HG03439 (cell line): Measurements from ENCODE around the gene HOXD8.

ENCODE experiments used
- ATAC-seq: cut with Tn5 transposase; IDR thresholded peaks from one replicate; pipeline ENCODE4 v1.9.1; 2021; ENCODE audit warnings: mild to moderate bottlenecking, moderate library complexity; ENCODE audit not compliant: unreplicated experiment

Gene HOXD8

DNA sequence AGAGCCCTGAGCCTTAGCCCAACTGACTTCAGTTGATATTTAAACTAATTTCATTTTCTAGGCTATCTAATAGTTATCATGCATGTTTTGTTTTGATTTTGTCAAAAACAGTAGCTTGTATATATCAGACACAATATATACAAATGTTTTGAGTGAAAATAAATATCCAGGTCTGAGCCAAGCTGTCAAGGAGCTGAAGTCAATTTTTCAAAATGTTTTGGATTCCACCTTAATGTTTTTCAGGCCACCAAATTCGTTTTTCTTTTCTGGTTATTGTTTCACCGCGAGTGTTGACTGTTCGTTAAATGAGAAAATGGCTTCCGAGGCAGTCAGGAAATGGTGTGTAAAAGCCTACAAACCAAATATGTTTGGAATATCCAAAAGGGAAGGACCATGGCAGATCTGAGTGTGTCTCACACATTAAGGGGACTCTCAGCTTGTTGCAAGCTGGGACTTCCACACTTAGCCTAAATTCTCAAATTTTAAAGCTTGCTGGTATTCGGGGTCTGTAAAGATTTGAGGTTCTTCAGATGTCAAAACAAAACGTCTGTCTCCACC is 27.1 kb upstream of the HOXD8 start:
- ATAC-seq = no peak

DNA sequence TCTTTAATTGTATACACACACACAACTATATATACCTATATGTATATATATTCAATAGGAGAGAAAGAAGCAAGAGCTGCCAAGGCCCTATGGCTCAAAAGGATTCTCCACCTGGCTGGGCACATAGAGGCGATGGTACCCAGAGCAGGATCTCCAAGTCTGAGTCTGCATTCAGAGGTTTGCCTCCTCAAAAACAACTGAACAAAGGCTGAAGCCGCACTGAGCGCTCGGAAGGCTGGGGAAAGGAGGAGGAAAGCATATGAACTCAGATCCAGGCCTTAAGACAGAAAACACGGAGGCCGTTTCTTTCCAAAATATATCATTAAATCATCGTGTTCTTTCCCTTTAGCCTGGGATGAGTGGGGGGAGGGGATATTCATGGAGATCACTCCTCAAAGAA is 26.3 kb upstream of the HOXD8 start:
- ATAC-seq = no peak

DNA sequence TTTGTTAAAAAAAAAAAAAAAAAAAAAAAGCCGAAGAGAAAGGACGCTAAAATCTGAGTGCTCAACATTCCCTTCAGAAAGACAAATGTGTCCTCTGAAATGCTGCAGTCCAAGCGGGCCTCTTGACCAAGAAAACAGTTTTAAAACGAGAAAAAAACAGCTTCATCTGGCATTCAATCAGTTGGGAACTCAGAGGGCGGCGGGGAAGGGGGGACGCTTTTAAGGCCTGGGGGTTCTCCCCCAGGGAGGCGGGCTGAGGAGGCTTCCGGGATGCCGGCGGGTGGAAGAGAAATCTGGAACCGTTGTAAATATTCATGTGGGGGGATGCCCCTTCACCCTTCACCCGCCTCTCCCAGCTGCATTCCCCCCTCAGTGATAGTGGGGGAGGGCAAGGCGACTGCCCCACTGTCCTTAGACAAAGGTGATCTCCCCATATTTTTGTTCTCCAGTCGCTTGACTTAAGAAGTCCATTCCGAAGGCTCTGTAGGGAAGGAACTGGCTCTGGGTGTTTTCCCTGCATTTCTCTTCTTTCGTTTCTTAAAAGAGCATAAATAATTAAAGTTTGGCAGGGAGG is 25.7 kb upstream of the HOXD8 start:
- ATAC-seq = no peak

DNA sequence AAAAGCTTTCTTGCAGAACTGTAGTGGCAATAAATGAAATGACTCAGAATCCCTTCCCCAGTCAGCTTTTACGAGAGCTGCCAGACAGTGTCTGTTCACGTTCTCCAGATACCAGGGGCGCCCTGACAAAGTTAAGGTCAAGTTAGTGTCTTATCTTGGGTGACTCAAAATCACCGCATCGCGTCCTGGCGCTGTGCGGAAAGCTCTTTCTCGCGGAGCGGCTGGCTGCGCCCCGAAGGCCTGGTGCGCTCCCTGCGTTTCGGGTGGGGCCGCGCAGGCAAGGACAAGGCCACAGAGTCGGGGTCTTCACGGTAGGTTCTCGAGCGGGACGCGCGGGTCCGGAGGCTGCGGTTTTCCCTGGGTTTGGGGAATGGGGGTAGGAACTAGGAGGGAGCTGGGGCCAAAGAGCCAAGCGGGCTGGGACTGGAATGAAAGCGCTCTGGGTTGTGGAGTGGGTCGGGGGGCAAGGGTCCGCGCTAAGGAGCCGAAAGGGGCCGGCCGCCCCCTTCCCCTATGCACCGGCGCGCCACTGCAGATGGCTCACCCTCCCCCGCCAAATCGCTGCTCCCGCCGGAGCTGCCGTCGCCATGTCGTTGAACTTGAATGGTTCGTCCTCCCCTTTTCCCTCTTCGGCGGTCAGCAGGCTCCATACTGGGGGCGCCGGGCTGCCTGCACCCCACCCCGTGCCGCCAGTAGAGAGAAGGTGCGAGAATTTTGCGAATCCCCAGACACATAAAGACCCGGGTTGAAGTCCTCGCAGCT is 25.0 kb upstream of the HOXD8 start:
- ATAC-seq = no peak

DNA sequence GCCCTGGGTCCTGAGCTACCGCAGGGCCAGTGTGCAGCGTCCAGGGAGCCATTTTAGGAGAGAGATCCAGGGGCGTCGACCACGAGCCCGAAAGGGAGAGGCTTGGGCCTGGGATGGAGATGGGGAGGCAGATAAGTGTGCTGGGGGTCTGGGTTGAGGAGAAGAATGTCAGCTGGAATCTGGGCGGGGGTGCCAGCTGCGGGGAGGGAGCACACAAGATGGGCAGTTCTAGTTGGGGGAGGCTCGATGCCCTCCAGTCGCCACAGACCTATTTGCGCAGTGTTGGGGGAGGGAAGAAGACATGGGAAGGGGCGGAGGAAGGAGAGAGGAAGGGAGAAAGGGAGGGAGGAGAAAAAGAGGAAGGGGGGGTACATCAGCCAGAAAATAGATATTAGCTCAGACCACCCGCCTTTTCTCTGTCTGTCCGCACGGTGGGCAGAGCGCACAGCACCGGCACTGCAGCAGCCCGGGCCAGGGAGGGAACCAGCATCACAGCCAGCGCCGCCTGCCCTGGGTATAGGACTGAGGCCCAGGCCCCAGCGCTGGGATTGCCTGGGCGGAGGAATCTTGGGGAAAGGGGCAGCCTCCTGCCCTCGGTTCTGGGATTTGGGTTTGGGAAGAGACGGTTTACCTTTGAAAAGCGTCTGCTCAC is 24.3 kb upstream of the HOXD8 start:
- no peak for ATAC-seq

DNA sequence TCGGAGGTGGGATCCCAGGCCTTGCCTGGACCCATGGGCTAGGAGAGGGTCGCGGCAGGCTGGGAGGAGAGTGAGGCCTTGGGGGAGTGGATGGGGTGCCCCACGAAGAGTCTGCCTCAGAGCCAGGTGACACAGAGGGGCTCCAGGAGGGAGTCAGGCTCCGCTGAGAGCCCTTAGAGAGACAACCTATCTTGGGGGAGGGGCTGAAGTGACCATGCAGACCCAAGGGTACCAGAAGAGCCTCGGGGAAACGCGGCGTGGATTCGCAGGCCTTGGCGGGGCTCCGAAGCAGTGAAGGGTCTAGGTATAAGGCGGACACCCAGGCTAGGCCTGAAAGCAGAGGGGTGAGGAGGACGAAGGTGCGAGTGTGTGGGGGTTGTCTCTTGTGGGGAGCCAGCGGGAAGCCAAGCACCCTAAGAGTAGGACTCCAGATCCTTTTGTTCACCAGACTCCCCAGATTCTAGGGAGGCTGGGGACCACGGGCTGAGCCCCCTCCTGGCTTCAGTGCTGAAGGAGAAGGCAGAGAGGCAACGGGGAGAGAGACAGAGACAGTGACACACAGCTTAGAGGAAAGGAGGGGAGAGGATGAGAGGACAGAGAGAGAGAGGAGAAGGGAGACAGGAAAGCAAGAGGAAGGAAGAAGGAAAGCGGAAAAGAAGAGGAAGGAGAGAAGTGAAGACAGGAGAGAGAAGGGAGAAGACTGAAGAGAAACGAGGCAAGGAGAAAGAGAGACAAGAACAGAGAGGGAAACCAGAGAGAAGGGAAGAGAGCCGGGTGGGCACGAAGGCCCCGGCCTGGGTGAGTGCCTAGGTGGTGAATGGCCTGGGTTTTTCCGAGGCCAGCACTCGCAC is 23.6 kb upstream of the HOXD8 start:
- ATAC-seq = no peak

DNA sequence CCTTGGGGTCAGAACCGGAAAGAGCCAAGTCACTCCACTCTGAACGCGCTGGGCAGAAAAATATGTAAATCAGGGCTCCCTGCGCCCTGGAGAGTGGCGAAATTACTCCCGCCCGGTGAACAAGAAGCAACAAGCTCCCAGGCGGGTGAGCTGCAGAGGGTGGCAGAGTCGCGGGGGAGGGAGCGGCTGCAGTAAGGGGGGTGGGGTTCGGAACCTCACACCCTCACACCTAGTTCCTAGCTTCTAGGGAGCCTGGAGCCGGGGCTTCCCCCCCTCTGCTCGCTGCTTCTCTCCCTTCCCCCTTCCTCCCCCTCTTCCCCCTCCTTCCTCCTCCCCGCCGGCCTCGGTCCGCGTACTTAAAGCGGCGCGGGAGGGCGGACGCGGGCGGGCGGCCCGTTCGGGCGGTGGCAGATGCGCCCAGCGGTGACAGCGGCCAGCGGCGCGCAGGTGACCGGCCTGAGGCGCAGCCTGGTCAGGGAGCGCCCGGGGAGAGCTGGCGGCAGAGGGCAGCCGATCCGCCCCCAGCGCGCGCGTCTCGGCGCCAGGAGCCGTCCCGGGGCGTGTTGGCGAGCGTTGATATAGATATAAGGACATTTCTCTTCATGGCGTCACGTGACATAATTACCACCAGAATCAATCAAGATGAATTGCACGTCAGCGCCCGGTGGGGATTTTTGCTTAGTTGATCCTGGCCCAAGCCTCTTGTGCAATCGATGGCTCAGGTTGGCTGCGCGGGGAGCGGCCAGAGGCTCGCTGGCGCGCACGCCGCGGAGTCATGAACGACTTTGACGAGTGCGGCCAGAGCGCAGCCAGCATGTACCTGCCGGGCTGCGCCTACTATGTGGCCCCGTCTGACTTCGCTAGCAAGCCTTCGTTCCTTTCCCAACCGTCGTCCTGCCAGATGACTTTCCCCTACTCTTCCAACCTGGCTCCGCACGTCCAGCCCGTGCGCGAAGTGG is 22.6 kb upstream of the HOXD8 start, which contains the start of gene HOXD11:
Gene HOXD11, plus strand, starts transcription at position 700 of the 959 bp plus-strand sequence. Its CDS starts 76 bp downstream, at position 776.
- ATAC-seq = no peak

DNA sequence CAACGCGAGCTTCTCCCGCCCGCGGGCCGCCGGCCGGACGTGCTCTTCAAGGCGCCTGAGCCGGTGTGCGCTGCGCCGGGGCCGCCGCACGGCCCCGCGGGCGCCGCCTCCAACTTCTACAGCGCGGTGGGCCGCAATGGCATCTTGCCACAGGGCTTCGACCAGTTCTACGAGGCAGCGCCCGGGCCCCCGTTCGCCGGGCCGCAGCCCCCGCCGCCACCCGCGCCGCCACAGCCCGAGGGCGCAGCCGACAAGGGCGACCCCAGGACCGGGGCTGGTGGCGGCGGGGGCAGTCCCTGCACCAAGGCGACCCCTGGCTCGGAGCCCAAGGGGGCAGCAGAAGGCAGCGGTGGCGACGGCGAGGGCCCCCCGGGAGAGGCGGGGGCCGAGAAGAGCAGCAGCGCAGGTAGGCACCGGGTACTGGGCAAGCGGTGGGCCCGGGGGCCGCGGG is 21.7 kb upstream of the HOXD8 start:
- ATAC-seq = no peak

DNA sequence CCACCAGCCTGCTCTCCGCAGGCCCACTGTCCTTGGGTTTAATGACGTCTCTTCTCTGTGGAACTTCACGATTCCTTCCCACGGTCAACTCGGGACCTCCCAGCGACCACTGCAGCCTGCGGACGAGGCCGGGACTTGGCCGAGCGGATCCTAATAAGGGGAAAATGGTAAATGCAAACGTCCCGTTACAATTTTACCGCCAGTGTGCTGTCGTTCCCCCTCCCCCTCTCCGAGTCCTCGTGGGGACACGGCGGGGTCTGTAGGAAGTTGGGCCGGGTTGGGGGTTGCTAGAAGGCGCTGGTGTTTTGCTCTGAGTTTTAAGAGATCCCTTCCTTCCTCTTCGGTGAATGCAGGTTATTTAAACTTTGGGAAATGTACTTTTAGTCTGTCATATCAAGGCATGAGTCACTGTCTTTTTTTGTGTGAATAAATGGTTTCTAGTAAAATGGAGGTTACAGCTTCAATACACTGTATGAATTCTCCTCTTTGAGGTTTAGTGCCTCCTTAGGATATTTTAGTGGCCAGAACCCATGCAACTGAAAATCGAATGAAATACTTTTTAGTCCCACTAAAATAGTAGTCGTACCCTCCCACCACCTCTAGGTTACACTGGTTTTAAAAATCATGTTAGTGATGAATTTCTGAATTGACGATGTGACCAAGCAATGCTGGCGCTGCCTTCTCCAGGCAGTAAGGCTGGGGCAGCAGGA is 20.2 kb upstream of the HOXD8 start:
- no peak for ATAC-seq

DNA sequence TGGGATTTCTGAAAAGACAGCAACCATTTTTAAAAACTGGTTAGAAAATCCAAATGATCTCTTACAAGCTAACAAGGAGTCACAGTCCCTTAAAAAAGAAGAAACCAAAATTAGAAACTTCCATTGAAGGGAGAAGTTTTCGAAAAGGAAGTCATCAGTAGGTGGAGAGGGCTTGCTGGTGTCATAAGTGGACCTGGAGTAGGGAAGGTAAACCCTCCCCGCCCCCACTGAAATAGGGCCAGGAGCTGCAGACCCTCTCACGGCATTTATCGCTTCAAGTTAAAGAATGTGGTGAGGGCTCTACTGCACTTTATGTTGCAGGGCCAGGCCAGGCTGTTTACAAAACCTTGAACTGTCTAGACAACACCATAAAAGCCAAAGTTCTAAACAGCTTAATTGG is 19.6 kb upstream of the HOXD8 start:
- no peak for ATAC-seq

DNA sequence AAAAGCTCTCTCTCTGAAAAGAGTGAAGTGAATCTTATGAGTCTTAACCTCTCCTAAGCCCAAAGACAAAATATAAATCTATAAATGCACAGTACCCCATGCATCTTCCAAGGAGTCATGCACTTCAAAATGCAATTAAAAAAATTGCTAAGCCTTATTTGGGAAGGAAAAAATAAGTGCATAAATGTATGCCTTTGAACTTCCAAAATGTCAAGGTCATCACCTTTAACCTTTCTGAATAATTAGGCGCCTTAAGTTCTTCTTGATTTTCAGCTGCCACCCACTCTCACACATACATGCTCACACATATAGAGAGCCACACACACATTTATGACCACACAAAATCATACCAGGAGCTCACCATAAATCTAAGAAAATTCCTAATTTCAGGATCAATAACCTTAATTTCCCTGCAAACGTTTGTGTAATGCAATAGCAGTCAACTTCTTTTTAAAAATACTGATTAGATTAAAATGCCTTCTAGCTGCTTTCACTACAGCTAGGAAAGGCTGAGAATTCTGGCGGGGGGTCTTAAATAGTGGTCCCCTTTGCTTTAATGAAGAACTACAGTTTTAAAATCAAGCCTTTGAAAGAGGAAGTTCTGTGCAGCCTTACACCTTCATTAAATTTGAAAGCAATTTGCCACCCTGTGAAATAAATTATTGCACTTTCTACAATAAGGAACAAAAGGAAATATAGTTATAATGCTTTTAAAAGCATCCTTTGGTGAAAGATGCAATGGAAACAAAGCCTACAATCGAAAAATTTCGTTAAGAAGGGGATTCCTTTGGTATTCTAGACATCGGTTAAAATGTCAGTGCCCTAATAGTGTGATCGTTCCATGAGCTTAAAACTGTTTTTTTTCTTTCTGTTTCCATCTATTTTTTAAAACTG is 18.8 kb upstream of the HOXD8 start:
- ATAC-seq = no peak

DNA sequence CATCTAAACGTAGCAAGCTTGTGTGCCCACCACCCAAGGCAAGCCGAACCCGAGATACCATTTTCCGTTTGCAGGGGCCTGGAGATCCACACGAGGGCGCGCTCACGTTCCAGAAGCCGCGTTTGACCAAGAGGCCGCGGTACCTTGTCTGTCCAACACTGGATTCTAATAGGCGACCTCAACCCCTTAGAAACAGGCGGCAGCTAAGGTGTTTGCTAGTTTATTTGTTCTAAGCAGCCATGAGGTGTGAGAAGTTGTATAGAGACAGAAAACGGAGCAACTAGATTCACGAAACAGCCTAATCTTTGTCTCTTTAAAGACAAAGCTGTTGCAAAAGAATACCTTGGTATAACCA is 18.2 kb upstream of the HOXD8 start:
- peak; percentile 61 for ATAC-seq

DNA sequence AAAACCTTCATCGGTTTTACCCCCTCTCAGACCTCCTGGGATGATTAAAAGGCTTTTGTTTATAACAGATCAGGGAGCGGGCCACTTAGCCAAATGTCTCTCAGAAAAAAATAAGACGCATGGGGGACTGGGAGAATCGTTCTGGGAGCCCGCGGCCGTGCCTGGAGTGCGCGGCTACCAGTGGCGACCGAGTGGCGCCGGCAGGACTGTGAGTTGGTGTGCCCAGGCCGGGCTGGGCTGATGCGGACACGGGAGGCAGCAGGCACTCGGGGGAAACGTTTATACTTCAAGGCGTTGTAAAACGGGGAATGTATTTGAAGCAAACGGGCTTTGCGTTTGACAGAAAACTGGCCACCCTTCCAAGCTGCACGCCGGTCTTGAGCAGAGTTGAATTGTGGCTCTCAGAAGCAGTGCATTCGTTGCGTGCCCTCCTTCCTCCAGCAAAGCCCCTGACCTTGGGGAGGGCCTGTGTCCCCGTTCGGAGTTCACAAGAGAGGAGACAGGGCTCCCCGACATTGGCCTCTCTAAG is 17.6 kb upstream of the HOXD8 start:
- no peak for ATAC-seq

DNA sequence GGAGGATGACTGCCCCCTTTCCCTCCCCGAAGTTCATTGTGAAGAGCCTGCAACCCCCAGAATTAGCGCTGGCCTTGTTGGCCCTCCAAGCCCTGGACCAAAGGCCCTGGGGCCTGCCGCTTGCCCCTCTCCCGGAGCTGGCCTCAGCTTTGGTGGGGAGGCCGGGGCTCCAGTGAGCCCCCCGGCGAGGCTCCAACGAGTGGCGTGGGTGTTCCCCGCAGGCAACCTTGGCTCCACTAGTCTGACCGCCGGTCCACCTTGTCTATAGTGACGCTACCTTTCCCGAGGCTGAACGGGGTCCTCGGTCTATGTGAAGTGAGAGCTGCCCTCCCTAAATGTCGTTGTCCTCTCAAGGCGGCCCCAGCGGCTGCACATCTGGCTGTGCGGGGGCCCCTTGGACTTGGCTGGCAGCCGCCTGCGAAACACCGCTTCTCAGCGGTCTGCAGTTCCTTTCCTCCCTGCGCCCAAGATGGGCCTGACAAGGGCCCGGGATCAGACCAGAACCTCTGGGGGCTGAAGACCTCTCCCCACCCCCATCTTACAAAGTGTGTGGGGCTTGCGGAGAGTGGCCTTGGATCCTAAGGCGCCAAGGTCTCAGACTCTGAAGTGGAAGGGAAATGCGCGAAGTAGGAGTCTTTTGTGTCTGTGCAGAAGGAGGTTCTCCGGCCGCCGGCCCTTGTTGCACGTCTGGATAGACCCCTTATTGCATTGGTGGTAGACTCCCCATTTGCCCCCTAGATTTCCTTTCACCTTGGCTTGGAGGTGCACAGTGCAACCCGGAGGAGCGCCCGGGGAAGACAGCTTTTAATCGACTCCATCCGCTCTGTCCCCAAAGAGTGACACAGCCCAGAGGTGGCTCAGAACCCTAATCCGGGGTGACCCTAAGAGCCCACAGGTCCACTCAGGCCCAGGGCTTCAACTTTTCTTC is 16.9 kb upstream of the HOXD8 start:
- no peak for ATAC-seq

DNA sequence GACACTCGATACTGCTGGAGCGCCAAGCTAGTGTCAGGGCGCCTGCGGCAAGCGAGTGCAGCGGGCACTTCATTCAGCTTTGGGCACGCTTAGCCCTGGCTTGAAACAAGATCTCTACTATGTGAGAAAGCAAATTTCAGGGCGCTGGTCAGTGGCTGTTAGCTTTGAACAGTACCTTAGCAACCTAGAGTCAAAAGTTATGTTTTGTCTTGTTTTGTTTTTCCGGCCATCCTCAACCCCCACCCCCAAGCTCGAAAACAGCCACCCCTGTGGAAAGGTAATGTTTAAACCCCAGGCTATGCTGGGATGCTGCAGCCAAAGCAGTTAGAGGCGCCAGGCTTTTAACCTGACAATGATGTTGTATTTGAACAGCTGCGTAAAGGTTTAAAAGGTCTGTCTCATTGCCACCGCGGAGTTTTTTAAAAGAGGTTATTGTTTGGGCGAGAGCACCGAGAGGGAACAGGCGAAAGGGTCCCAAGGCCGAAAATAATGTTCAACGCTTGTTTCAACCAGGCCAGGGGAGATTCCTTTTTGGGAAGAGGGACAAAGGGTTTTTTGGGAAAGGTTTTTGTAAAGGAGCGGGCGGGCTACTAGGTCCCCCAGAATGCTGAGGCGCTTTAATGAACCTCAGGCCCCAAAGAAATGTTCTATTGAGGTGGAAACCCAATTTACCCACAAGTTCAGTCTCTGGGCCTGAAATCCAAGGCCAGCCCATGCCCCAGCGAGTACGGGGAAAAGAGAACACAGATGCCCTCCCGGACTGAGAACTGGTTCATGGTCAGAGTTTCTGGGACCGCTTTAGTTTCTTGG is 15.2 kb upstream of the HOXD8 start:
- ATAC-seq = no peak
